KOPT-K1 (cell line): ENCODE measurements around the gene SLC27A2.

ENCODE experiments used
- H3K27ac ChIP-seq: fragments of 200-600 bp; sonication (generic); 2 replicates; pipeline ENCODE4 v1.5.1; 2016; ENCODE audit warnings: antibody characterized with exemption, mild to moderate bottlenecking, low read depth, low read length; ENCODE audit not compliant: poor library complexity, severe bottlenecking
- H3K36me3 ChIP-seq: fragments of 200-600 bp; sonication (generic); 2 replicates; pipeline ENCODE4 v1.5.1; 2017; ENCODE audit warnings: antibody characterized with exemption, mild to moderate bottlenecking, low read length, moderate library complexity; ENCODE audit not compliant: insufficient read depth
- H3K9me3 ChIP-seq: fragments of 200-600 bp; sonication (generic); 2 replicates; pipeline ENCODE4 v1.5.1; 2017; ENCODE audit warnings: antibody characterized with exemption, low read length, mild to moderate bottlenecking; ENCODE audit not compliant: insufficient read depth, poor library complexity, severe bottlenecking

Gene SLC27A2

GRCh38 chr15:50192926-50193620, 11.1 kb downstream of the SLC27A2 start:
- H3K27ac ChIP-seq = no peak overlapping the region
- no peaks in the 10 kb centered on the region for H3K36me3 ChIP-seq
- H3K9me3 ChIP-seq = no peaks in the 10 kb centered on the region

- no peak overlapping the region for H3K27ac ChIP-seq
- H3K9me3 ChIP-seq = no peaks in the 10 kb centered on the region
- H3K36me3 ChIP-seq = no peaks in the 10 kb centered on the region
Observed at GRCh38 chr15:50202003-50202402, 20.0 kb downstream of the SLC27A2 start.

GRCh38 chr15:50206020-50206419, 24.0 kb downstream of the SLC27A2 start:
- Histone ChIP-seq H3K9me3 (no peaks in the 10 kb centered on the region), H3K36me3 (no peaks in the 10 kb centered on the region), H3K27ac (no peak overlapping the region)

- no peaks in the 10 kb centered on the region for H3K9me3 ChIP-seq
- H3K27ac ChIP-seq = no peak overlapping the region
- H3K36me3 ChIP-seq = no peaks in the 10 kb centered on the region
Observed at GRCh38 chr15:50209809-50210208, 27.8 kb downstream of the SLC27A2 start.

GRCh38 chr15:50210462-50211157, 28.6 kb downstream of the SLC27A2 start:
- Histone ChIP-seq H3K27ac (no peak overlapping the region), H3K9me3 (no peaks in the 10 kb centered on the region), H3K36me3 (no peaks in the 10 kb centered on the region)

GRCh38 chr15:50218291-50218690, 36.3 kb downstream of the SLC27A2 start:
- H3K27ac ChIP-seq = no peak overlapping the region
- H3K9me3 ChIP-seq = no peaks in the 10 kb centered on the region
- H3K36me3 ChIP-seq = no peaks in the 10 kb centered on the region

GRCh38 chr15:50218691-50219090, 36.7 kb downstream of the SLC27A2 start:
- H3K9me3 ChIP-seq = no peaks in the 10 kb centered on the region
- H3K36me3 ChIP-seq = no peaks in the 10 kb centered on the region
- no peak overlapping the region for H3K27ac ChIP-seq

GRCh38 chr15:50219820-50220219, 37.8 kb downstream of the SLC27A2 start:
- H3K36me3 ChIP-seq = no peaks in the 10 kb centered on the region
- no peak overlapping the region for H3K27ac ChIP-seq
- H3K9me3 ChIP-seq = no peaks in the 10 kb centered on the region

- H3K9me3 ChIP-seq = no peaks in the 10 kb centered on the region
- H3K36me3 ChIP-seq = no peaks in the 10 kb centered on the region
- no peak overlapping the region for H3K27ac ChIP-seq
Observed at GRCh38 chr15:50222181-50222580, 40.2 kb downstream of the SLC27A2 start.

- H3K9me3 ChIP-seq = no peaks in the 10 kb centered on the region
- no peaks in the 10 kb centered on the region for H3K36me3 ChIP-seq
- H3K27ac ChIP-seq = no peak overlapping the region
Observed at GRCh38 chr15:50224606-50225005, 42.6 kb downstream of the SLC27A2 start.

- H3K27ac ChIP-seq = no peak overlapping the region
- no peaks in the 10 kb centered on the region for H3K9me3 ChIP-seq
- H3K36me3 ChIP-seq = no peaks in the 10 kb centered on the region
Observed at GRCh38 chr15:50225057-50225456, 43.1 kb downstream of the SLC27A2 start.

- Histone ChIP-seq H3K27ac (no peak overlapping the region), H3K36me3 (no peaks in the 10 kb centered on the region), H3K9me3 (no peaks in the 10 kb centered on the region)
Observed at GRCh38 chr15:50225938-50226337, 43.9 kb downstream of the SLC27A2 start.

- Histone ChIP-seq H3K9me3 (no peaks in the 10 kb centered on the region), H3K27ac (no peak overlapping the region), H3K36me3 (no peaks in the 10 kb centered on the region)
Observed at GRCh38 chr15:50227076-50227475, 45.1 kb downstream of the SLC27A2 start.

GRCh38 chr15:50228866-50229265, 46.9 kb downstream of the SLC27A2 start:
- Histone ChIP-seq H3K9me3 (no peaks in the 10 kb centered on the region), H3K36me3 (no peaks in the 10 kb centered on the region), H3K27ac (no peak overlapping the region)

- no peaks in the 10 kb centered on the region for H3K36me3 ChIP-seq
- no peaks in the 10 kb centered on the region for H3K9me3 ChIP-seq
- no peak overlapping the region for H3K27ac ChIP-seq
Observed at GRCh38 chr15:50229336-50229735, 47.3 kb downstream of the SLC27A2 start.

- Histone ChIP-seq H3K36me3 (no peaks in the 10 kb centered on the region), H3K27ac (no peak overlapping the region), H3K9me3 (no peaks in the 10 kb centered on the region)
Observed at GRCh38 chr15:50231761-50232160, 49.8 kb downstream of the SLC27A2 start.
